ENCODE results near the gene SCO1.
"Not testable (repeated sequence)": the region's sequence is repeated elsewhere in the genome, so short reads cannot be mapped to it uniquely, and the experiment has no call there.

Gene SCO1

GRCh38 chr17:10697092-10698081, at the start of gene SCO1, which contains the start of gene ADPRM:
TSS of gene SCO1 (minus strand) at chr17:10697533. CDS start at chr17:10697507, 26 bp downstream.
TSS of gene ADPRM (plus strand) at chr17:10697594. CDS start at chr17:10704927, 7,333 bp downstream.
- DNase-seq, result peak; percentile 99

GRCh38 chr17:10745231-10745630, 47.9 kb upstream of the SCO1 start:
- no peak for DNase-seq

- DNase-seq, result no peak
These were observed 47.2 kb upstream of the SCO1 start for GRCh38 chr17:10744501-10745000.

GRCh38 chr17:10743316-10744009, 46.1 kb upstream of the SCO1 start:
- no peak for DNase-seq

- DNase-seq, result no peak
These were observed 45.1 kb upstream of the SCO1 start for GRCh38 chr17:10742431-10742830.

- DNase-seq, result no peak
These were observed 44.2 kb upstream of the SCO1 start for GRCh38 chr17:10741416-10742135.

GRCh38 chr17:10739386-10739785, 42.1 kb upstream of the SCO1 start:
- peak; percentile 27 for DNase-seq

DNA sequence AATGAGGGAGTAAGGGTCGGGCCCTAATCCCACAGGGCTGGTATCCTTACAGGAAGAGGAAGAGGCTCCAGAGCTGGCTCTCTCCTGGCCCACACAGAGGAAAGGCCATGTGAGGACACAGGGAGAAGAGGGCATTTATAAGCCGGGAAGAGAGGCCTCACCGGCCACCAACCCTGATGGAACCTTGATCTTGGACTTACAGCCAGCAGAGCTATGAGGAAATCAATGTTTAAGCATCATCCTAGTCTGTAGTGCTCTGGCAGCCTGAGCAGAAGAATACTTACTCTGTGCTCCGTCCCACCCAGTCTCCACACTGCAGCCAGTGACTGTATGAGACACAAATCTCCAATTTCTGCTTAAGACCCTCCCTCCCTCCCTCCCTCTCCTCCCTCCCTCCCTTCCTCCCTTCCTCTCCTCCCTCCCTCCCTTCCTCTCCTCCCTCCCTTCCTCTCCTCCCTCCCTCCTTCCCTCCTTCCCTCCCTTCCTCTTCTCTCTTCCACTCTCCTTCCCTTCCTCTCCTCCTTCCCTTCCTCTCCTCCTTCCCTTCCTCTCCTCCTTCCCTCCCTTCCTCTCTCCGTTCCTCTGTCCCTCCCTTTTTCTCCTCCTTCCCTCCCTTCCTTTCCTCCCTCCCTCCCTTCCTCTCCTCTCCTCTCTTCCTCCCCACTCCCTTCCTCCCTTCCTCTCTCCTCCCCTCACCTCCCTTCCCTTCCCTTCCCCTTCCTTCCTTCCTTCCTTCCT, 41.4 kb upstream of the SCO1 start:
- DNase-seq, result peak; percentile 44

- DNase-seq, result no peak
These were observed 40.4 kb upstream of the SCO1 start for GRCh38 chr17:10737736-10738135.

DNA sequence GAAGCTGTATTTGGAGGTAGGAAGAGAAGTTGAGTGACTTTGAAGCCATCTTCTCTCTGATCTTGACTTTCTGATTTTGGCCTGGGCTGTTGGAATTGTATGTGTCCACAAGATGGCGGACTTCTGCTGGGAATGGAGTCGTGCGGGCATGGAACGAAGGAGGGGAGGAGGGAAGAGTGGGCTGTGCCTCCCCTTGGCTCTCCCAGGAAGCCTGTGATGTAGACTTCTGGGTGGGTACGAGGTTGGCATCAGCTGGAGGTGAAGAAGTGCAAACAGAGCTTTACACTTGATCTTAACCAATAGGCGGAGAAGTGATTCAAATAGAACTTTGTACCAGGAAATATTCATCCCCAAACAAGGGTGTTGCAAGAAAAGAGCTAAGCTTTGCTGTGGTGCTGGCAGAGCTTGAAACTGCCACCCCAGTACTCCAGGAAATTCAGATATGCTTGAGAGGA, 39.9 kb upstream of the SCO1 start:
- peak; percentile 86 for DNase-seq

- no peak for DNase-seq
These were observed 38.5 kb upstream of the SCO1 start for GRCh38 chr17:10735821-10736220.

DNA sequence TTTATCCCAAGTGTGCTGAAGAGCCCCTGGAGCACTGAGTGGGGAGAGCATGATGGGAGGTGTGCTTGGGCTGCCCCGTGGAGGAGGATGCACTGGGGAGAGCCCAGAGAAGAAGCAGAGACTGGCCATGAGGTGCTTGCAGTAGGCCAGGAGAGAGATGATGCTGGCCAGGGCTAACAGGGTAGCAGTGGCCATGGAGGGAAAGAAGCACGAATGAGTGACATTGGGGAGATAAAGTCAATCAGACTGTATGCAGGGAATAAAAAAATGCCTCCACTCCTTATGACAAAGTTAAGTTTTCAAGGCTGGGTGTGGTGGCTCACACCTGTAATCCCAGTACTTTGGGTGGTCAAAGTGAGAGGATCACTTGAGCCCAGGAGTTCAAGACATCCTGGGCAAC, 37.9 kb upstream of the SCO1 start:
- no peak for DNase-seq

- no peak for DNase-seq
These were observed 36.3 kb upstream of the SCO1 start for GRCh38 chr17:10733666-10734065.

GRCh38 chr17:10732121-10732520, 34.8 kb upstream of the SCO1 start:
- DNase-seq, result not testable (repeated sequence)

DNA sequence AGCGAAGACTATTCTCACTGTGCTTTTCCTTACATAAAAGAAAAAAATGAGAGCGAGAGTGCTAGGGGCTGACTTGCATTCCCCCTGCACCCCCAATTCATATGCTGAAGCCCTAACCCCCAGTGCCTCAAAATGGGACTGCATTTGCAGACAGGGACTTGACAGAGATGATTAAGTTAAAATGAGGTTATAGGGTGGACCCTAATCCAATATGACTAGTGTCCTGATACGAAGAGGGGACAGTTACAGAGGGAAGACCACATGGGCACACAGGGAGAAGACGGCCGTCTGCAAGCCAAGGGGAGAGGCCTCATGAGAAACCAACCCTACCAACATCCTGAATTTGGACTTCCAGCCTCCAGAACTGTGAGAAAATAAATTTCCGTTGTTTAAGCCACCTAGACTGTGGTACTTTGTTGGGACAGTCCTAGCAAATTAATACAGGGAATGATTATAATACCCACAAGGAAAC, 34.1 kb upstream of the SCO1 start:
- DNase-seq, result no peak

- not testable (repeated sequence) for DNase-seq
These were observed 32.9 kb upstream of the SCO1 start for GRCh38 chr17:10730247-10730646.

DNA sequence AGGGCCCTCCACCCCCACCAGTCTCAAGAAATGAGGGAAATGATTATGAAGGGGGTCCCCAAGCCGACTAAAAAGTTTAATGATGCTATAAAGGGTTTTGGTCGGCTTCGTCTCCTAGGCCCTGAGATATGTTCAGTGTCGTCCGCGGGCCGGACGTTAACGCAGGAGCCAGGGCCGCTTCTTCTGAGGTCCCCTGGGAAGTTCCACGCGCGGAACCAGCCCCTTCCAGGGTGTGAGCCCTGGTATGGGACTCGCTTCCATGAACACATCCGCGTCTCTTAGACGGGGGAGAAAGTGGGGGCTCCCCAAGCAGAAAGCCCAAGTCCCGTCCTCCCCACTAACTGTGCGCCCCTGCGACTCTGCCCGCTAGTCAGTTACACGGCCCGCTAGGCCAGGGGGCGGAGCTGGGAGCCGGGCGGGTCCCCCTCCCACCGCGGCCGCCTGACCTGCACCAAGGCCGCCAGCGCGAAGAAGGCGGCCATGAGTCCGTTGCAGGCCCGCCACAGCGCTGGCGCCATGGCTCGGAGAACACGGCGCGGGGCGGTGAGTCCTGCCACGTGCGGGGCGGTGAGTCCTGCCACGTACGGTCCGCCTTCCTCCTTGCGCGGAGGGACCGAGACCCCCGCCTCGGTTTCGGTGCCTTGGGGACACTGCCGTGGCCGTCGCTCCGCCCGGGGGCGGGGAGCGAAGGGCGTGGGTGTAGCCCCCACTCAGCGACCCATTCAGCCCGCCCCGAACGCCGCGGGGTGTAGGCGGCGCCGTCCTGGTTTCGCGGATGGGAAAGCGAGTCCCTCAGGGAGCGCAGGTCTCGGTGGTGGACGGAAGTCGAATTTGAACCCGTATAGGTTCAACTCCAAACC, 32.2 kb upstream of the SCO1 start, which contains the start of gene TMEM220:
TMEM220 (minus strand) TSS at position 690 of the 860 bp plus-strand sequence; CDS start at position 518, 172 bp downstream.
- peak; percentile 27 for DNase-seq

DNA sequence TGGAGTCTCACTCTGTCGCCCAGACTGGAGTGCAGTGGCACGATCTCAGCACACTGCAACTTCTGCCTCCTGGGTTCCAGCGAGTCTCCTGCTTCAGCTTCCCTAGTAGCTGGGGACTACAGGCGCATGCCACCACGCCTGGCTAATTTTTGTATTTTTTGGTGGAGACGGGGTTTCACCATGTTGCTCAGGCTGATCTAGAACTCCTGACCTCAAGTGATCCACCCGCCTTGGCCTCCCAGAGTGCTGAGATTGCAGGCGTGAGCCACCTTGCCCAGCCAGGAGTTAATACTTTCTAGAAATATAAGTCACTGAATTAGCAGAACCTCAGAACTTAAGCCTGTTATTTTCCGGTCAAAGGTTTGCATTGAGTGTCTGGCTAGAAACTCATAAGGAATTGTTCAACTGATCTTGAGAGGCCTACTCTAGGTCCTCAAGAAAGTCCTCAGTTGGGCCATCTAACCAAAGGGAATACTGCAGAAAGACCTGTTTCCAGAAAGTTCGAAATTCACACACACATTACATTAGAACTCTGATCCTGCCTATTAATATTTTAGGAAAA, 31.1 kb upstream of the SCO1 start:
- no peak for DNase-seq

- DNase-seq, result no peak
These were observed 29.9 kb upstream of the SCO1 start for GRCh38 chr17:10727192-10727591.

DNA sequence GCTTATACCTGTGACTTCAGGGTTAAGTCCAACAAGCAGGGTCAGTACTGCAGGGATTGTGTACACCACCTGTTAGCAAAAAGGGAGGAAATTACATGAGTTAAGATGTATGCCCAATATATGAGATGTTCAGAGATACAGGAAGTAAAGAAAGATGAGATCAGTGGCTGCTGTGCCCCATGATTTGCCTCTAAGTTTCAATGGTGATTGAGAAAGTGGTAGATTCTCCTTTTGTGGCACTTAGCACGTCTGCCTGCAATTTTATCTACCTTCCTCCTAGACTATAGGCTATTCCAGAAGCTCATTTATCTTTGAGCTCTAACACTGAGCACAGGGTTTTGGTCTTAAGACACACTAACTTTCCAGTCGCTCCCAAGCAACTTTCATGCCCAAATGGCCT, 28.9 kb upstream of the SCO1 start:
- DNase-seq, result no peak
